H54 (cell line): ENCODE results near the gene NRAP.

Experiments used
- DNase-seq: peaks from one replicate; pipeline ENCODE4 v3.0.0; 2011; ENCODE audit warnings: low spot score, mixed read lengths; ENCODE audit not compliant: insufficient read length
- FAIRE-seq: peaks from 3 replicates; lab custom pipeline; 2011; peaks lifted over from hg19 to GRCh38; lab: Jason Lieb, UNC
- POLR2A ChIP-seq: IDR thresholded peaks from 2 replicates; pipeline ENCODE4 v1.6.1; 2011; ENCODE audit warnings: low read depth, mild to moderate bottlenecking, low read length

NRAP gene

GRCh38 chr10:113562069-113562468 is 101.8 kb downstream of the NRAP start:
- no peak for TF ChIP-seq POLR2A
- no peak for DNase-seq
- no peak for FAIRE-seq

DNA sequence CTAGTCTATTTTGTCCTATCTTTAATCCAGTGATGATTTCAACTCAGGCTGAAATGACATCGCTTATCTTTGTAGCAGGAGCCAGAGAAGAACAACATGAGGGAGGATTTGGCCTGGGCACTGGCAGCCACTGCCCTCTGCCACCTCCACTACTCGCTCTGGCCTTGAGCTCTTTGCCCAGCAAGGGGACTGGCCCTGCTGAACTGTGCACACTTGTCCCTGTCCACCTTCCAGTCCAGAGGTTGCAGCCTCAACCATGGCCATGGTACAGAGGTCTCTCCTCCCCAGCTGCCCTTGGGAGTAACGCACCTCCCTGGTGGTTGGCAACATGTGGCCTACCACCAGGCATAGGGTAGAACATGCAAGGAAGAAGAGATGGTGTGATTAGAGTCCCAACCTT is 102.6 kb downstream of the NRAP start:
- FAIRE-seq (no peak), DNase-seq (no peak)
- no peak for TF ChIP-seq POLR2A

DNA sequence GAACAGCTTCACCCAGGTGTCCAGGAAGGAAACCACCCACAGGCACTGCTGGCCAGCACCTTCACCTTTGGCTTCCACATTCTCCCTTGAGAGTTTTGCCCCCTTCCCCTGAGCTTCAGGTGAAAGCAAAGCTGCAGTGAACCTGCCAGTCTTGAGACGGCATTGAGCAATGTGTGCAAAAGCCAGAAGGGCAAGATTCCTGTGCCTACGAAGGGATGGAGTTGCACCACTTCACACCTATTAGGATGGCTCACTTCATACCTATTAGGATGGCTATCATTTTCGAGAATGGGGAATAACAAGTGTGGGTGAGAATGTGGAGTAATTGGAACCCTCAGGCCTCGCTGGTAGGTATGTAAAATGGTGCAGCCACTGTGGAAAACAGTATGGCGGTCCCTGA is 103.8 kb downstream of the NRAP start:
- TF ChIP-seq POLR2A = no peak
- DNase-seq (no peak), FAIRE-seq (no peak)

DNA sequence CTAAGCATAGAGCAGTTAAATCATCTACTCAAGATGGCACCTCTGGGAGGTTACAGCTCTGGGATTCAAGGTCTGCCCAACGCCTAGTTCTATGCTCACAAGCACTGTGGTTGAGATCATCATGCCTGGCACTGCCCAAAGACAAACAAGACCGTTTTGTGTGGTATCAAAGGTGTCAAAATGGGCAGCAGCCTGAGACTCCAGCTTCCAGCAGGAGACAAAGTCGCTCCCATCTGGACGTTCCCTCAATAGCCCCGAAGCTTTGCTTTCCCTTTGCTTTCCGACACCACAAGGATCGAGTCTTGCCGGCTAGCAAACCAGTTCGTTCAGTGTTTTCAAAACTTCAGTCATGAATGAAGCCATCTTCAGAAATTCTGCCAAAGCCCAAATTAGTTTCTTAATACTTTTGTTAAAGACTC is 105.9 kb downstream of the NRAP start:
- FAIRE-seq = no peak
- no peak for TF ChIP-seq POLR2A
- DNase-seq = no peak

DNA sequence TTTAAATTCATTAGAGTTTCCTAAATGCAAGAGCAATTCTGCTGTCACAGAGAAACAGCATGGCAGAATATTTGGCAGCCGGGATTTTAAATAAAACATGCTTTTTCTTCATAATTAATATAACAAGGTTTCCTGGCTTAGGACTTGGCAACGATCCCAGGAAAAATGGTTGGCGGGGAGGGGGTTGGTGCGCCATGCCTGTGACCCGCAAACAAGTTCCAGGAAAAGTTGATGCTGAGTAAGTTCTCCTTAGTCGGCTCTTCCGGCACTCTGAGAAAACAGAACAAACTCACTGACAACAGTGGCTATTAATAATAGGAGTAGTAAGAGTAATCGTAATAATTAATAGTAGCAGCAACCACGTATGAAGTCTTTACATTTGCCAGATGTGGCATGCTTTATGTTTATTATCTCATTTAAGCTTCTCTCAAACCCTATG is 106.4 kb downstream of the NRAP start:
- no peak for DNase-seq
- FAIRE-seq = no peak
- TF ChIP-seq POLR2A = no peak

DNA sequence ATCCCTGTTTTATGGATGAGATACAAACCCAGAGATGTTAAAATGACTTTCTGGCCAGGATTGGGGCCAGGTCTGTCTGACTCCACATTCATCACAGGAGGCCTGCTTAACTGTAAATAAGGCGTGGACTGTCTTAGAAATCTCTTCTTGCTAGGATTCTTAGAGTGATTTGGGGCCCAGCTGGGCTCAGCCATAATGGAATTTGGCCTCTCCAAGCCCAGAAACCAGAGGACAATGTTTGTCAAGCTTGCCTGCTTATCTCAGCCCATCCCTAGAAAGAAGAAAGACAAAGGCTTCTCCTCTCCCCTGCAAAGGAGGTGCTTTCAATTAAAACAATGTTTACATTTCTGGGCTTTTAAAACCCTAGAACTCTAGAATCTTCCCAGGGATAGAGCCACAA is 108.1 kb downstream of the NRAP start:
- DNase-seq (no peak), FAIRE-seq (no peak)
- no peak for TF ChIP-seq POLR2A

DNA sequence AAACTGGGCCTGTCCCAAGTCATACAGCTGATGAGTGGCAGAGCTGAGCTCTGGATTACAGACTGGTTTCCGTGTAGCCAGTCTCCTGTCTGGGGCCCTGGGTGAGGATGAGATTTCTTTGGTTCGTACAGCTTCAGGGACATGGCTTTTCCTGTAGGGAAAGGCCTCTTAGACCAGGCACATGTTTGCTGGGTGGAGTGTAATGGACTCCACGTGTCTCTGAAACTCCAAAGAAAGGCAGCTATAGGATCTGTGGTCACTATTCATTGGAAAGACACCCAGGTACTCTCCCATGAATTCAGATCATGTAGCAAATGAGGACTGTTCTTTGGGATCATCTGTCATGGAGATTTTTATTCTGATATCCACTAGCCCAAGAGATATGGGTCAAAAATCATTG is 108.6 kb downstream of the NRAP start:
- no peak for DNase-seq
- FAIRE-seq = no peak
- no peak for TF ChIP-seq POLR2A

- FAIRE-seq (no peak), DNase-seq (no peak)
- no peak for TF ChIP-seq POLR2A
Observed at GRCh38 chr10:113554214-113554613, 109.6 kb downstream of the NRAP start.

GRCh38 chr10:113553149-113553548 is 110.7 kb downstream of the NRAP start:
- TF ChIP-seq POLR2A = no peak
- DNase-seq (no peak), FAIRE-seq (no peak)

GRCh38 chr10:113552701-113553100 is 111.1 kb downstream of the NRAP start, which contains the start of gene HABP2:
HABP2 (plus strand) TSS chr10:113553053; CDS start chr10:113553122, 69 bp downstream.
- no peak for FAIRE-seq
- no peak for TF ChIP-seq POLR2A
- DNase-seq = no peak

- FAIRE-seq (no peak), DNase-seq (no peak)
- TF ChIP-seq POLR2A = no peak
Observed at GRCh38 chr10:113552014-113552413, 111.8 kb downstream of the NRAP start.

DNA sequence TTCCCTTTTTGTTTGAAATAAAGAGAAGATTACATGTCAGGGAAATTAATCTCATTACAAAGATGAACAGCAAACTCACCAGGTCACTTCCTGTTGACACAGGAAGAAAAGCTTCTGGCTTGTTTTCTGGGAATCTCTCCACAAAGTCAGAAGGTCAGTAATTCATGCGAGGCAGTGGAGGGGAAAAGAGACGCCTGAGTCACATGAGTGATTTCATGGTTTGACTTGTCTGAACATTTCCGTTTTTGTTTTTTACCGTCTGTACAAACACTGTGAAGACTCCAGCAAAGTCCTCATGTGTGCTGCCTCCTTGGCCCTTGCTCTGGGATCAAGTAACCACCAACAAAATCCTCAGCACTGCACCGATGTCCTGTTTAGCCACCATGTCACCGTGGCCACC is 113.5 kb downstream of the NRAP start:
- no peak for DNase-seq
- TF ChIP-seq POLR2A = no peak
- no peak for FAIRE-seq

- no peak for TF ChIP-seq POLR2A
- FAIRE-seq (no peak), DNase-seq (no peak)
Observed at GRCh38 chr10:113549856-113550255, 114.0 kb downstream of the NRAP start.

DNA sequence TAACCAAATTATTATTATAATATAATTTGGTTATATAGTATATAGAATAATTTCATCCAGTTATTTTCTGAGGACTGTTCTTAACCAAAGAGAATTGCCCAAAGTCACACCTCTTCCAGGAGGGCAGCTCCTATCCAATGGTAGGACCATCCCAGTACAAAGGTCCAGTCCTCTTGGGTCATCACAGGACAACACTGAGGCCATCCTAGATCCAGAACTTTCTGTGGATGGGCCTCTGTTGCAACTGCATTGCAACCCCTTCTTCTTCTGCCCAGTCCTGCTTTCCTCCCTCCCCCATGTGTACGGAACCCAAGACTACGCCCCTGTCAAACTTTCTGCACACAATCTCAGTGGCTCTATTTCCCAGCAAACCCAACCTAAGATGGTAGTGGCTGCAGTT is 116.4 kb downstream of the NRAP start:
- FAIRE-seq (no peak), DNase-seq (no peak)
- no peak for TF ChIP-seq POLR2A

GRCh38 chr10:113544392-113544791 is 119.4 kb downstream of the NRAP start:
- DNase-seq (no peak), FAIRE-seq (no peak)
- TF ChIP-seq POLR2A = no peak
